Mesenteric fat pad (tissue), 1 donor: ENCODE measurements around the gene CLEC20A. TPM values are rescaled to one million over a fixed set of nuclear protein-coding genes. Genes with fewer than 3 reads are reported as not detected.

Experiments used
- DNase-seq: peaks from one replicate; pipeline ENCODE4 v3.0.0-alpha.2; 2020; ENCODE audit warnings: low spot score
- total RNA-seq: library from RNA; stranded (reverse); fragmentation: NEBNext Ultra II Directional; extraction: Animal tissue kit (Norgen Biotek cat#: 25700); gene quantifications from one replicate; pipeline ENCODE4 v1.2.1, GENCODE V29; 2021
- donor health status: DM: yes; HTN: yes; CAD: no.

CLEC20A gene
- total RNA-seq, 1 donor from 2014 or later: not detected

DNA sequence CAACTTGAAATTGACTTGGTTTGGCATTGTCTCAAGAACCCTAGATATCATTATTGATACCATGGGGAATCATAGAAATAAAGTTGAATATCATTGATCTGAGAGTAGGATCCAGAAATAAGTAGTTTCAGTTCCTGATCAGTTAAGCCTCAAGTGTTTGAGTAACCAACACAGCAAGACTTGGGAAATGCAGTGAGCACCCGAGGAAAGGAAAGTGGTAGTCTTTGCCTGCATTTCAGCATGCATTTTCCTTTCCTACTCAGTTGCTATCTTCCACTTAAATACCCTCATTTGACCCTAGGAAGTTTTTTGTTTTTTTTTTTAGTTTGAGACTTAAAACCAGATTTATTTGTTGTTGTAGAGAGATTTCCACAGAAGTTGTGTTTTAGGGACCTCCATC is 18.9 kb downstream of the CLEC20A start:
- no peak for DNase-seq

DNA sequence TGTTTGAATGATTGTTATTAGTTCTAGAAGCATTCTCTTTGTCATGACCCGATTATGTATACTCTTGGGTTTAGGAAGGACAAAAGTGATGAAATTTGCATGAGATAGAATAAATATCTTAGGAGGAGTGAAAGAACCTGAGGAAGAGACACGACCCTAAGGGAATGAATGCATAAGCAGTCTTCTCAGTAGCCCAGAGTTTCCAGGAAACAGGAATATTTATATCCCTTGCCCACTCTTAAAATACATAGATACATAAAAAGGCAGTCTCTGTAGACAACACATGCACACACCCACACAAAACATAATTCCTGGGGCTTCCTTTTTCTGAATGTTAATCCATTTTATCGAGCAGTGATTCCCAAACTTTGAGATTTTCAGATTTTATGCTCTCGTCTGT is 19.4 kb downstream of the CLEC20A start:
- DNase-seq: no peak

DNA sequence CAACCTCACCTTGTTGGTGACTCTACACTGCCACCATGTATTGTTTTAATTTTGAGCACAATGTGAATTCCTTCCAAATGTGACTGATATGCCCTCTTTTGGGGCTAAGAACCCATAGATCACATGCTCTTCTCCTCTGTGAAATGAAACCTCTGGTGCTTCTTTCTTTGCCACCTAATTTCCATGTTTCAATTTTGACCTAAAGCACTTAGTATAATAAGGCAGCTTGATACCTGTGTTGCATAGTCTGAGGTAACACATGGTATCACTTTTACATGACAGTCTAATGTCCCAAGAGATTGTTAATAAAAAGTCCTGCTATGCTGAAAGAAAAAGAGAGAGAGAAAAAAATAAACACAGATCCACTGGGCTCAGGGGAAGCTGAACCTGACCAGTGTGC is 24.2 kb downstream of the CLEC20A start:
- no peak for DNase-seq

DNA sequence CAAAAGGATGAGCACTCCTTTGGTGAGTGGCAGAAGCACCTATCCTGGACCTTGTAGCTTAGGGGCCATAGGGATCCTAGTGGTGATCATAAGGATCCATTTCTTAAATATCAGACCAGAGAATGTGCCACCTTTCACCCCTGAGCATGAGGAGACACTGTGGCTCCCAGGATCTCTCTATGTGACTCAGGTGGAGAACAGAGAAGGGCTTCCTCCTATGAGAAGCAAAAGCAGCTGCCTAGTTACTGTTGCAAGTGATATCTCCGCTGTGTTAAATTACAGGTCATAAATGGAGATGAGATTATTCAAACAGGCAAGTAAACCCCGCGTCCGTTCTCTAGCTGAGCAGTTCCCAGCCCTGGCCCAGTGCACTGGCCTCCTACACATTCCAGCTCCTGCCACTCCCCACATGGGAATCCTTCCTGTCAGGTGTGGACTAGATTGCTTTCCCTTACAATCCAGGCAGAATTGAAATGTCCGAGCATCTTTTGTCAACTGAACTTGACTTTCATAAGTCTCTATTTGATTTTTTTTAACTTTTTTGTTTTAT is 26.3 kb downstream of the CLEC20A start:
- no peak for DNase-seq

DNA sequence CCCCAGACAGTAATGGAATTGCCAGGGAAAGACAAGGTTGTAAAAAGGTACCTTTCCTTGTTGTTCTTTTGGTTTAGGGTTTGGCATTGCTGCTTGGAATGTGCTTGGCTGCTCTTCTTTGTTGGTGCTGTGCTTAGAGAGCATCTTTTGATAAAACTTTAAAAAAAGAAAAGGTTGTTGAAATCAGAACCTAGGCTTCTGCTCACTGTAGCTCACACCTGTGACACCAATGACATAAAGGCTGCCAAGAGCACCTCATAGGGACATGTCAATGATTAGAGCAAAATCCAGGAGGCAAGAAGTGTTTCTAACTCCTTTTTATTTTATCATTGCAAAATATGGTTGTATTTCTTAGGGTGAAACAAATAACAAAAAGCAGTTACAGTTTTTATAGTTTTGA is 28.9 kb downstream of the CLEC20A start:
- DNase-seq: no peak

DNA sequence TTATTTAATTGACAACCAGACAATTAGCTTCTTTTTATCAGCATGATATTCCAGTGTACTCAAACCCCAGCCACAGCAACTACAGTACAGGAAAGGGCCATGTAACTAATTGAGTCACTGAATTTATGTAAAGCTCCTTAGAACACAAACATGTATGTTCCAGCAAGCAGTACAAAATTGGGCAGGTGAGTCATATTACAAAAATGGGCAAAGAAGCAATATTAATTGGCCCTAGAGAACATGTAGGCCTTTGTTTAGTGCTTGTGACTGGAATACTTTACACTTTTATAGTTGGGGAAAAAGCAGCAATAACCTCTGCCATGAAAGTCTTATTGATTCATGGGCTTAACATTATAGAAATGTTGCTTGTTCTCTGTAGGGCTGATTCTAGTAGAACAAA is 31.8 kb downstream of the CLEC20A start:
- no peak for DNase-seq

DNA sequence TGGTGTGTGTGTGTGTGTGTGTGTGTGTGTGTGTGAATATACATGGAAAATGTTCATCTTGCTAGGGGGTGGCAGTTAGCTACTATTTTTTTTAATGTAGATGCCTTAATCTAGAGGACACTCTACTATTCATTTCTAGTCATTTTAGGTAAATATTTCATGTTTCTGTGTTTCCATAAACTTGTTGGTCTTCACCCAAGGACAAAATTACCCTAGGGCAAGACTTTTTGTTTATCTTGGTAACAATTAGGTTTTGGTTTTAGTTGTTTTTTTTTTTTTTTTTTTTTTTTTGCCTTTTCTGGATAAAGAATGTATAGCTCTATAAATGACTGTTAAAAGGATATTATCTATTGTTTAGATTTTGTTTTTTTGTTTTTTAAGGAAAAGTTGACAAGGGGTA is 32.2 kb downstream of the CLEC20A start:
- DNase-seq: no peak

DNA sequence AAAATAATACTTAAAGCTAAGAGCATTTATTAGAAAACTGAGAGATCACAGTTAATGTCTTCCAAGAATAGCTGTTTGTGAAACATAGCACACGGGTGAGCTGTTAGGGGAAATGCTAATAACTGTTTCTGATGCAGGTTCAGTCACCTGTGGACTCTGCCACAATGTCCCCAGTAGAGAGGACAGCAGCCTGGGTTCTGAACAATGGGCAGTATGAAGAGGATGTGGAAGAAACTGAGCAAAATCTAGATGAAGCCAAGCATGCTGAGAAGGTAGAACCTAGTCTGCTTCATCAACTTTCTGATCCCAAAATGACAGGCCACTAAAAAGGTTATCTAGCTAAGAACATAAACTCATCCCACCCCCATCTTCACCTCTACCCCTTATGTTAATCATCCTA is 32.6 kb downstream of the CLEC20A start:
- DNase-seq: no peak

DNA sequence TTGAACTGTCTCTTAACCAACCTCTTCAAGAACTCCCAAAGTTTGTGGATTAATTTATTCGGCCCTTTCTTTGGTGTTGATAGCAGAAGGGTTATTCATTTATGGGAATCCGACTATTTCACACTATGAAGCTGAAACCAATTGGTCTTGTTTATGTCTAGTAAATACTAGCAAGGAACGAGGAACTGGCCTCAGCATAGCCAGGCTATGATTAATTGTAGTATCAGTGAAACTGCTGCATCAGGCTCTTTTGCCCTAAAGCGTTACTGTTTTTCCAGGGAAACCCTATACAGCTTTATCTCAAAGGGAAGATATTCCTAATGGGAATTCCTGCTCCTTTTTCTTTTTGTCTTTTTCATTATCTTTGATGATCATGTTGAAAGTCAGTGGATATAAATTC is 35.1 kb downstream of the CLEC20A start:
- DNase-seq: no peak

DNA sequence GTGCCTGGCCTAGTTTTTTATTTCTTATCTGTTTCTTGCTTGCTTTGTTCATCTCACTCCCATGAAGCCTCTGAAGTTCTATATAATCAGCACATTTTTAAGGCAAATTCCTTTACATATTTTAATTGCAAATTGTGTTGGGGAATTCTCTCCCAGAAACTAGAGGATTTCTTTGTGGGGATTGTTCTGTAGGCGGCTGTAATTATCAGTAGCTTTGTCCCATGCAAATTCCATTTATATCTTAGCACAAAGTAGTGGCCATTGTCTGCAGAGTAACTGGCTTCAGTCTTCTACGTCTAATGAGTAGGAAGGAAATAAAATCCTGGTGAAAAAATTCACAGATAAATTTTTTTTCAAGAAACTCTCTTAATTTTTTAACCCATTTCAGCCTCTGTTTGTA is 35.7 kb downstream of the CLEC20A start:
- DNase-seq: no peak

DNA sequence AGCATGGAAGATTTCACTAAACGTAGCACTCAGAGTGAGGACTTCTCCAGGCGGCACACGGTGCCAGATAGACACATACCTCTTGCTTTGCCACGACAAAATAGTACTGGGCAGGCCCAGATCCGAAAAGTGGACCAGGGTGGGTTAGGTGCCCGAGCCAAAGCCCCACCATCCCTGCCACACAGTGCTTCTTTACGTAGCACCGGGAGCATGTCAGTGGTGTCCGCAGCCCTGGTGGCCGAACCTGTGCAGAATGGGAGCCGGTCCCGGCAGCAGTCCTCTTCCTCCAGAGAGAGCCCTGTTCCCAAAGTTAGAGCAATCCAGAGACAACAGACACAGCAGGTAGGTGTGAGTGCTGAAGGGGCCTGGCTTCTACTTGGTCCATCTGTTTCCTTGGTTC is 38.6 kb downstream of the CLEC20A start:
- no peak for DNase-seq

DNA sequence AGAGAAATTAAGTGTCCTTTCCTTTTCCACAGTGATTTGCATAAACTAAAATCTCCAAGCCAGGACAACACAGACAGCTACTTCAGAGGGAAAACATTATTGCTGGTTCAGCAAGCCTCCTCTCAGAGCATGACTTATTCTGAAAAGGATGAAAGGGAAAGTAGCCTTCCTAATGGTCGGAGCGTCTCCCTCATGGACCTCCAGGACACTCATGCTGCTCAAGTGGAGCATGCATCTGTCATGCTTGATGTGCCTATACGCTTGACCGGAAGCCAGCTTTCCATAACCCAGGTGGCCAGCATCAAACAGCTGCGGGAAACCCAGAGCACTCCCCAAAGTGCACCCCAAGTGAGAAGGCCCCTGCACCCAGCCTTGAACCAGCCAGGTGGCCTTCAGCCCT is 39.1 kb downstream of the CLEC20A start:
- no peak for DNase-seq

DNA sequence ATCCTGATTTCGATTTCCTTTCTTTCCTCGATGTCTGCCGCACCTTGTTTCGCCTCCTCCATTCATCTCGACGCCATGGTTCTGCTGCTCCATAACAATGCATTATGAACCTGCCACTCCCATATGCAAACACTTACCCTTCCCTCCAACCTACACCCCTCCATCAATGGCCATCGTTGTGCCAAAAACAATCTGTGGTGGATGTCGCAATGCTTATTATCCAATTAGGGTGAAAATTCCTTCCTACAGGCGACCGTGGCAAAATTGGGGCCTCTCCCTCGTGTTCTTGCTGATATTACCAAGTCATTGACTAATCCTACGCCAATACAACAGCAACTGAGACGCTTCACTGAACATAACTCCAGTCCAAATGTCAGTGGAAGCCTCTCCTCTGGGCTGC is 40.3 kb downstream of the CLEC20A start:
- no peak for DNase-seq

DNA sequence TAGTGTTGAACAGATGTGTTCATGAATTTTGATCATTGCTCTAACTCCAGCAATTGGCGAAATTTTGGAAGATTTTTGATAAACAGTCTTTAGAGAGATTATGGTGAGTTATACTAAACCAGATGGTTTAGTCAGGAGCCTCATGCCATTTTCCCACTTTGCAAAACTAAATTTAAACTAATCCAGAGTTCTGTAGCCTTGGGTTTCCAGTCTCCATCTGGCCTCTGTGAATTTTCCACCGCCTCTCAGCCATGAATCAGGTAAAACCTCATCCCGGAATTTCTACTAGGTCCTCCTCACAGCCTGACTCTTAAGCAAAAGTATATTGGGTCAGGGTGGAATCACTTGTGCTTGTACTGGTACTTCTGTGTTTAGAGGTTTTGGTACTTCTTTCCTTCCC is 44.8 kb downstream of the CLEC20A start:
- DNase-seq: no peak

DNA sequence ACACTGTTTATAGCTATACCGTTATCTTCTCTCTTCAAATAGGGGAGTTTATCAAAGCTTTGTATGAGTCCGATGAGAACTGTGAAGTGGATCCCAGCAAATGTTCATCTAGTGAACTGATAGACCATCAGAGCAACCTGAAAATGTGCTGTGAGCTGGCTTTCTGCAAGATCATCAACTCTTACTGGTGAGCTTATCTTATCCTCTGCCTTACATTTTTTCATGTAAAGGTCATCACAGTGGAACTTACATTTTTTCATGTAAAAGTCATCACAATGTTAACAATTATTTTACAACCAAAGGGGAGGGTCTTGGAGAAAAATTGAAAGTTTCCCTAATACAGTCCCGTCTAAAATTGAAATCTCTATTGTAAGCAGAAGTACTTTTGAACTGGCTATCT is 45.2 kb downstream of the CLEC20A start:
- no peak for DNase-seq

DNA sequence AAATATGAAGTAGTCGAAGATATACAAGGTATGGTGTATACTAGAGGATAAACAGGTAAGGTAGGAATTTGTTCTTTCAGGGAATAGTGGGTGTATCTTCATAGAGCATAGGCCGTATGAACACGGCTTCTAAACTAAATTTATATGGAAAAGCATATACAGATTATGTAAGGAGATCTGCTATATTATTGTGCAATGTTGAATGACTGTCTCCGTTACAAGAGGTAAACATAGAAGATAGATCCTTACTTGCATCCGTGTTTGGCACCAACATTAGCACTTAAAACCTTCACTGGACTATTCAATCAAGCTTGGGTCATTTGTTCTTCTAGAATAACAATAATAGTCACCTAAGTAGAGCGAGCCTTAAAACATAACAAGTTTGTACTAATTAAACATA is 45.9 kb downstream of the CLEC20A start:
- DNase-seq: no peak

DNA sequence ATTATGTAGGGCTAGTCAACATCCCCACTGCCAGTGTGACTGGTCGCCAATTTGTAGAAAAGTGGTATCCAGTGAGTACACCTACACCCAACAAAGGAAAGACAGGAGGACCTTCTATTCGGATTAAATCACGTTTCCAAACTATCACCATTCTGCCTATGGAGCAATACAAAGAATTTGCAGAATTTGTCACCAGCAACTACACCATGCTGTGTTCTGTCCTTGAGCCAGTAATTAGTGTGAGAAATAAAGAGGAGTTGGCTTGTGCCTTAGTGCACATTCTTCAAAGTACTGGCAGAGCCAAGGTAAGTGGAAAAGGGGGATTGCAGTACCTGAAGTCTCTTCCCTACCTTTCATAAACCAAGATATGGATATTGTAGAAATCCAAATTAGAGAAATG is 53.8 kb downstream of the CLEC20A start:
- DNase-seq: no peak

DNA sequence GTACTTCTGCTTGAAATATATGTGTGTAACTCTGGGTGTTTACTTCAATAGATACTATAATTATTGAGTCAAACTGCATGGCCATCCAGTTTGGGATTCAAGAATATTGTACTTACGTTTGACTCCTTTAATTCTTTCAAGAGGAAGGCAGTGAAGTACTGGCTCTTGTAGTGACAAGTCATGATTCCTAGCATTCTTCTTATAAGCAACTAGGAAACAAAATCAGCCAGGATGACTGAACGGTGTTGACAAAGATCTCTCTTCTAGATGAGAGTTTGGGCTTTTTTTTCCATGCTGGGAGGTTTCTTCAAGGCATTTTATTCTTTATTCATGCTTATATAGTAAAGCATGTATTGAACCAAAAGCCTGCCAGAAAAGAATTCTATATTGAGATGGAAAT is 58.3 kb downstream of the CLEC20A start:
- DNase-seq: no peak

DNA sequence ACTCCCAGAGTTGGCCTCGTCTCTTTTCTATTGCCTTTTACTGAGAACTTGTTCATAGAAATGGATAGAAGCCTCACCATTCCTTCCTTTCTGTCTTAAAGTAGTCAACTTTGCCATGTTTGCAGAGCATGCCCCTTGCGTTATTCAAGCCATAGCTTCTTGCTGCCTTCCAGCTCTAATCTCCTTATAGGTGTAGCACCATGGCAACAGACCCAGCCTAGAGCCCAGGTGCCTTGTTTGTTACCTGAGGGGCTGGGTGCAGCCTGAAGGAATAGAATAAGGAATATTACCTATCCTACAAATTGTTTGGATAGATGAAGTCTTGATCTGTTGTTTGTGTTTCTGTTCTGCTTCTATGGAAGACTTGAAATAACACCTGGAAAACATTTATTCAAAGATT is 59.9 kb downstream of the CLEC20A start:
- no peak for DNase-seq

DNA sequence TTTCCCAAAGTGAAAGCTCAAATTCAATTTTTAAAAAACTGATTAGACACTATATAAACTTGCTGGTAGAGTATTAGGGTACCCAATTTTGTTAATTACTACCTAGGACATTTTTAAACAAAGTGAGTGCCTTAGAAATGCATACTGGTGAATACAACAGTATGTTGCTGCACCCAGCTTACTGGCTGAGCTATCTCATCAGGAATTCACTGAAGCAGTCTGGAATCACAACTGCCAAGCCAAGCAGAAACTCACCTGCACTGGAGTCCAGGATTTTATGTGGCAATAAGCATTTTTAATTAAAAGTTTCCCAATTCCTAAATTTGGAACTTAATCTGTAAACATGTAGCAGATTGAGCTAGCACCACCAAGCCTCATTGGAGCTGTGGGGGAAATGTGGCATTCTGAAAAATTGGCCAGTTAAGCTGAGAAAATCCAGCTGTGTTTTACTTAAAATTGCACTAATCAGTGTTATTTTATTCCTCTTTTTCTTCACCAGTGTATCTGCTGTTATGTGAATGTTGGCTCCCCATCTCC is 61.8 kb downstream of the CLEC20A start:
- DNase-seq: no peak

DNA sequence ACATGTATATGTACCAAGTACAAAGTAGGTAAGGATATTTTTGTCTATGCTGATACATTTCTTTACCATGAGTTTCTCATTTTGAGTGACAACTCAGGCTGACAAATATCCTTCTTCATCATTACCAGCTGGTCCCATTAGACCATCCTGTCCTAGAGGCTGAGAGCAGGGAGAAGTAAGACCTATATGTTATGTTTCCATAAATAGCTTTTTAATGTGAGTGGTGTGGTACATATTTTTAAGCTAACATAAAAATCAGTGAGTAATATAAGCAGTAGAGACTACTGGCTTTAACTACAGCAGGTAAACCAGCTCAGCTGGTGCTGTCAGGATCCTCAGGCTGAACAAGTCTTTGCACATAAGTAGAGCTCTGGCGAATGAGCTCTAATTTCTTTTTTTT is 62.4 kb downstream of the CLEC20A start:
- DNase-seq: no peak
